MM.1S (cell line): Measurements from ENCODE around the gene DLEC1.

Experiments used
- EZH2 ChIP-seq: fragments of 300-600 bp; sonication (generic); optimal IDR thresholded peaks from 2 replicates; pipeline ENCODE3; 2017; ENCODE audit warnings: low read depth, mild to moderate bottlenecking, antibody characterized with exemption, low read length, mixed read lengths
- TF ChIP-seq, protein P1 (sequence below): fragments of 300-600 bp; sonication (generic); IDR thresholded peaks from 2 replicates; pipeline ENCODE4 v1.5.1; 2016; ENCODE audit warnings: antibody characterized with exemption, low read length, mixed read lengths

DNA sequence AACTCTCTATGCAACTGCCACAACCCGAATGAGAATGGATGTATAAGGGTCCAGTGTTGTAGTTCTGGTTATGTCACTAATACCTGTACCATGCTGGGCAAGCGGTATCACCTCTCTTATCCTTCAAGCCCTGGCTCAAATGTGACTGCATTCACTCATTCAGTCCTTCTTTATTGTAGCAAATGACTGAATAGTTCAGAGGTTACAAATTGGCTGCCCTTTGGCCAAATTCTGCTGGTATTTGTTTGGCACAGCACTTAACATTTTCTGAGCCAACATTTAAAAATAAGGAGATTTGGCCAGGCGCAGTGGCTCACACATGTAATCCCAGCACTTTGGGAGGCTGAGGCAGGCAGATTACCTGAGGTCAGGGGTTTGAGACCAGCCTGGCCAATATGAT, 47.5 kb downstream of the DLEC1 start:
- TF ChIP-seq, protein P1, sequence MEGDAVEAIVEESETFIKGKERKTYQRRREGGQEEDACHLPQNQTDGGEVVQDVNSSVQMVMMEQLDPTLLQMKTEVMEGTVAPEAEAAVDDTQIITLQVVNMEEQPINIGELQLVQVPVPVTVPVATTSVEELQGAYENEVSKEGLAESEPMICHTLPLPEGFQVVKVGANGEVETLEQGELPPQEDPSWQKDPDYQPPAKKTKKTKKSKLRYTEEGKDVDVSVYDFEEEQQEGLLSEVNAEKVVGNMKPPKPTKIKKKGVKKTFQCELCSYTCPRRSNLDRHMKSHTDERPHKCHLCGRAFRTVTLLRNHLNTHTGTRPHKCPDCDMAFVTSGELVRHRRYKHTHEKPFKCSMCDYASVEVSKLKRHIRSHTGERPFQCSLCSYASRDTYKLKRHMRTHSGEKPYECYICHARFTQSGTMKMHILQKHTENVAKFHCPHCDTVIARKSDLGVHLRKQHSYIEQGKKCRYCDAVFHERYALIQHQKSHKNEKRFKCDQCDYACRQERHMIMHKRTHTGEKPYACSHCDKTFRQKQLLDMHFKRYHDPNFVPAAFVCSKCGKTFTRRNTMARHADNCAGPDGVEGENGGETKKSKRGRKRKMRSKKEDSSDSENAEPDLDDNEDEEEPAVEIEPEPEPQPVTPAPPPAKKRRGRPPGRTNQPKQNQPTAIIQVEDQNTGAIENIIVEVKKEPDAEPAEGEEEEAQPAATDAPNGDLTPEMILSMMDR = no peak
- no peak for TF ChIP-seq EZH2
